GM19025 (cell line): ENCODE results near the gene TKT.
"Not testable (repeated sequence)": the region's sequence is repeated elsewhere in the genome, so short reads cannot be mapped to it uniquely, and the experiment has no call there.

Experiments
- ATAC-seq: cut with Tn5 transposase; IDR thresholded peaks from one replicate; pipeline ENCODE4 v1.9.1; 2021; ENCODE audit warnings: mild to moderate bottlenecking, low read depth, moderate library complexity; ENCODE audit not compliant: unreplicated experiment

TKT gene

DNA sequence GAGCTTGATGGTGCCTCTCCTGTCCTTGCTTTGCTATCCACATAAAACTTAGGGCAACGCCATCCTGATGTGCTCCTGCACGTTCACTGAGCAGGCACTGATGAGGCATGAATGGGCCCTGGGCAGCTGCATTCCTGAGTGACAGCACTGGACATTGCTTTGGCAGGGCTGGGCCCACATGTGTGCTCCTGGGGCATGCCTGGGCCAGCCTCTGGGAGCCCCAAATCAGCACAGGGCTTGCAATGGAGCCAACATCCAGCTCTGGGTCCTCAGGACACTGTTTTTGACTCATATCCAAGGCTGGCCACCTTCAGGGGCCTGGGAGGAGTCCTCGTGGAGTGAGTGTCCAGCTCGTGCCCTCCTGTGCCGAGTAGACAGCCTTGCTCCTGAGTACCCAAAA is 5.9 kb upstream of the TKT start:
- ATAC-seq = no peak

DNA sequence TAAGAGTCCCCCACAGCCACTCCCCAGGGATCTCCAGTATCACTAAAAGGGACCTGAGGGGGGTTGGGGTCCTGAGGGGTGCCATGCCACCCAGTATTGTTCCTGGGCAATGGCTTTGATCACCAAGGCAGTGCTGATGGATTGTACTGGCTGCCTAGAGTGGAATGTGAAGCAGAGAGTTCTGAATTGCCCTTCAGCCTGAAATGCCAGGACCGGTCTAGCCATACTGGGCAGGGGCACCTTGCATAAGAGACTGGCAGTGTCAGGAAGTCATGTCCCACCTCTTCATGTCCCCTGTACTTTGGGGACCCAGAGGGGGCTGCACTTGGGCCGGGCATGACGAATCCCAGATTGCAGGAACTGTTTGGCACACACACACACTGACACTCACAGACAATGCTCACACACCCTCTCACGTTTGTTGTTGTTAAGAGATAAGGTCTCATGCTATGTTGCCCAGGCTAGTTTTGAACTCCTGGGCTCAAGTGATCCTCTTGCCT is 4.5 kb upstream of the TKT start:
- ATAC-seq = no peak

DNA sequence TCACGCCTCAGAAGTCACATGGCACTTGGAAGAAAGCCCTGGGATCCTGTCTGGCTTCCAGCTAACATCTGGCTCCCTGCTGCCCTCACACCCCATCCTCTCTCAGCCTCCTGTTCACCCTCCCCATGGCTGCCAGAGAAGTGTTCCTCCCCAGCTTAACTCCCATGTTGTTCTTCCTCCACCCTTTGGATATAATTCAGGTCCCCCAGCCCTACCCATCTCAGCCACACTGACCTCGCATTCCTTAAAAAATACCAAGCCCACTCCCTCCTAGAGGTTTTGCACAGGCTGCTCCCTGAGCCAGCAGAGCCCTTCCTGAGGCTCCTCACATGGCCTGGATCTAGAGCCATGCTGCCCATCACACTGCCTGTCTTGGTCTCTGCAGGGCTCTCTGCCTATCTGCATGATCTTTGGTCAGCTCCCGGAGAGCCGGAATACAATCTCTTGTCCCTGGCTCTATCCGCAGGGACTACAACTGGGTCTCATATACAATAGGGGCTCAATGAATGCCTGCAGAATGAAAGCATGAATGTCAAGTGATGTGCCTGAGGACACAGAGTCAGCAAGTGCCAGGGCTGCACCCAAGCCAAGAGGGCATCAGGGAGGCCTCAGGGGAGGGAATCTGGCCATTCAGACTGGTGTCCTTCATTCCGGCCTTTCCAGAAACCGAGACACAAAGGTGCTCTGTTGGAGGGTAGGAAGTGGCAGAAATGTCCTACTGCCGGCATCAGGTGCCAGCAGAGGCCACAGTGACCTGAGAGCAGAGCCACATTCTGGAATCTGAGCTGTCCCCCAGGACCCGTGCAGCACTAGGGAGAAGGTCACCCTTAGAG is 3.8 kb upstream of the TKT start:
- no peak for ATAC-seq

DNA sequence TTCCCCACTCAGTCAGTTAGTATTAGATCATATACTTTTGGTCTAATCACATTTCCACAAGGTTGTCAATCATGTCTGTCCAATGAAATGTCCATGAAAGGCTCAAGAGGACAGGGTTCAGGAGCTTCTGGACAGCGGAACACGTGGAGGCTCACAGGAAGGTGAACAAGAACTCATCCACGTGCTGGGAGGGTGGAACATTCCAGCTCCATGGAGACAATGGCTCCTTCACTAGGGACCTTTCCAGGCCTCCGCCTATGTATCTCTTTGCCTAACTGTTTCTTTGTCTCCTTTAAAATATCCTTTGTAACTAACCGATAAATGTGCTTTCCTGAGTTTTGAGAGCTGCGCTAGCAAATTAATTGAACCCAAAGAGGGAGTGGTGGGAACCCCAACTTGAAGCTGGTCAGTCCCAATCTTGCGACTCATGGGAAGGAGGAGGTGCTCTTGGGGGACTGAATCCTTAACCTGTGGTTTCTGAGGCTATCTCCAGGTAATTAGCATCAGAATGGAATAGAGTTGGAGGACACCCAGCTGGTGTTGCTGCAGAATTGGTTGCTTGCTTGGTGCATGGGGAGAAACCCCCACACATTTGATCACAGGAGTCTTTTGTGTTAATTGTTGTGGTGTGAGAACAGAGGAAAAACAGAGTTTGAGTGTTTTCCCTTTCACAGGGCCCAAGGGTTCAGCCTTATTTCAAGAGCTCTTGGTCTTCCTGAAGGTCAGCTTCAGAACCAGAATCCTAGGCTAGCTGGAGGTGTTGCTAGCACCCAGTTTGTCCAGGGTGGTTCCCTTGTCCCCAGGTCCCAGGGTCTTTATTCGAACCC is 3.0 kb upstream of the TKT start:
- ATAC-seq = no peak

DNA sequence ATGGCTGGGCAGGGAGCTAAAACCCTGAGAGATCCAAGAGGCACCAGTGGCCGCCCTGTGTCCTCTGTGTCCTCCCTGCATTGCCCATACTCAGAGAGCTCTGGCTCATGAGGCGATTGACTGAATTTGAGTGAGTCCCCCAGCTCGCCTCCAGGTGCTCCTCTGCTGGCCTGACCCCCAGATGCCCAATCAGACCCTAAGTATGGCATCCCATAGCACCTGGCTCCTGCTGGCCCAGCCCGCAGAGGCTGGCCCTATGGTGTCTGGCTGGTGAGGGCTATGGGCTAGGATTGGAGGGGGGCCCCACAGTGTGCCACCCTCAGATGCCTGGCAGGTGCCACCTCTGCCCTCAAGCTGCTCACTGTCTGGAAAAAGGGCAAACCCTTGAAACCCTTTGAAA is 1.6 kb upstream of the TKT start:
- no peak for ATAC-seq

DNA sequence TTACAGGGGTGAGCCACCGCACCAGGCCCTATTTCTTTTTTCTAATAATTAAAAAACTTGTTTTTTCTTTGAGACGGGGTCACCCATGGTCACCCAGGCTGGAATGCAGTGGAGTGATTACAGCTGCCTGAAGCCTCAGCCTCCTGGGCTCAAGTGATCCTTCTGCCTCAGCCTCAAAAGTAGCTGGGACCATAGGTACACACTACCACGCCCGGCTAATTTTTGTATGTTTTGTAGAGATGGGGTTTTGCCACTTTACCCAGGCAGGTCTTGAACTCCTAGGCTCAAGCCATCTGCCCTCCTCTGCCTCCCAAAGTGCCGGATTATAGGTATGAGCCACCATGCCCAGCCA is 858 bp upstream of the TKT start:
- no peak for ATAC-seq

DNA sequence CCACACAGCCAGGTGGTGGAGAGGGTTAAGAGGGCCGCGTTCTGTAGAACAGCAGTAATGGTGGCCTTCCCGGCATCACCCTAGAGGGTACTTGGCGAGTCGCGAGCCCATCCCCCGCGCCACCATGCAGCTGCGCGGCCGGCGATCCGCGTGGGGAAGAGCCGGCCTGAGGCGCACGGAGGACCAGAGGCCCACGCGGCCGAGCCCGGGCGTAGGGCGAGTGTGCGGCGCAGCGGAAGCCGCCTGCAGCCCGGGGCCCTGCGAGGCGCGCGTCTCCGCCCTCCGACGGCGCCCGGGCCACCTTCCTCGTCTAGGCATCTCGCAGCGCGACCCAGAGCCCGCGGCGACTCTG is 423 bp downstream of the TKT start:
- ATAC-seq = peak; percentile 51

DNA sequence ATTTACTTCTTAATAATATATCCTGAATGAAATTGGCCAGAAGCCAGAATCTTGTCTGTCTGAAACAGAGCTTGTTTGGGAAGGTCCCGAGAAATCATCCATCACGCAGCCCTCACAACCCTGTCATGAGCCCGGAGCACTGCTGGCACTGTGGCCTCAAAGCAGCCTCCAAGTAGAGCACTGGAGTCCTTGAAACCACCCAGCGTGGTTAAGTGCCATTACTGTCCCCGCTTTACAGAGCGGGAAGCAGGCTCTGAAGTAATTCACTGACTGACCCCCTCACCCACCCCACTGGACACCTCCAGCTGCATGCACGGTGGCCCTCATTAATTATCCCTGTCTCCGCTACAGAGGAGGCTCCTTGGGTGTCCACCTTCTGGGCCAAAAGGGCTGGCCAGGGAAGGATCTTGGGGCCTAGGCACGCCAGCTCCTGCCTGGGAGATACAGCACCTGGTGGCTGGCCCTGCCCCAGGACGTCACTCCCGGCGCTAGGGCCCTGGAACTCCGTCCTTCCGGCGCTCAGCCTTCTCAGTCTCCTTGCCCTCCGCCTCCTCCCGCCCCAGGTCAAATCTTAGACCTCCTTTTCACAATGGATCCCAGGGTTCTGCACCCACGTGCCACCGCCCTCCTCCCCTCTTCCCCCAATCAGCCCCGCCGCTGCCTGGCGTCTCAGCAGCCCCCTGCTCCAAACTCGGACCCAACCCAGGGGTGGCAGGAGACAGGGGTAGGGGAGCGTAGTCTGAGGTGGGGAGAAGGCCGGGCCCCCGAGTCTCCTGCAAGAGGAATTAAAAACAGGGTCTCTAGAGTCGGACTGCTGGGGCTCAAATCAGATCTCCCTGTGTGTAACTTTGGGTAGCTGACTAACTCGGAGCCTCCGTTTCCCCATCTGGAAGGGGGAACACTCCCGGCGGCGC is 1.1 kb downstream of the TKT start:
- peak; percentile 34 for ATAC-seq

DNA sequence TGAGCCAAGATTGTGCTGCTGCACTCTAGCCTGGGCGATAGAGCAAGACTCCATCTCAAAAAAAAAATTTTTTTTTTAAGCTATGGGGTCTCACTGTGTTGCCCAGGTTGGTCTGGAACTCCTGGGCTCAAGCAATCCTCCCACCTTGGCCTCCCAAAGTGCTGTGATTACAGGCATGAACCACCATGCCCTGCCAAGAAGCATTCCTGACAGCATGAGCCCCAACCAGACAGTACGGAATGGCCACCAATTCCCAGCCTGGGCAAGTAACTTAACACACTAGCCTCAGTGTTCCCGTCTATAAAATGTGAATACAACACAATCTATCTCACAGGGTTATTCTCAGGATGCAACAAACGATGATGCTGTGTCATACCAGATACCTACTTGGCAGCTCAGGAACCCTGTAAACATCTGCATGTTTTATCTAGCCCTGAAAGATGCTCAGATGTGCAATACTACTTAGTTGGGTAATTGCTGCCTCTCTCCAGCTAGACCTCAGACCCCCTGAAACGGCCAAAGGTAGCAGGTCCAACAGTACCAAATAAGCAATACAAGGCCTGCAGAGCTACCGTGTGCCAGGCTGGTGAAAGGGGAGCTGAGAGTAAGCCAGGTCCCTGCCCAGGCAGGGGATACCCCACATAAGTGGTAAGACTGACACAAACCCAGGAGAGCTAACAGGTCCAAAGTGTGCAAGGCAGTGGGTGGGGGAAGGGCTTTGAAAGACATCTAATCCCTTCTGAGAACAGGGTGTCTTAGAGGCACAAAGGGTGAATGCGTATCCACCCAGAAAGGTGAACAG is 1.9 kb downstream of the TKT start:
- ATAC-seq = no peak

DNA sequence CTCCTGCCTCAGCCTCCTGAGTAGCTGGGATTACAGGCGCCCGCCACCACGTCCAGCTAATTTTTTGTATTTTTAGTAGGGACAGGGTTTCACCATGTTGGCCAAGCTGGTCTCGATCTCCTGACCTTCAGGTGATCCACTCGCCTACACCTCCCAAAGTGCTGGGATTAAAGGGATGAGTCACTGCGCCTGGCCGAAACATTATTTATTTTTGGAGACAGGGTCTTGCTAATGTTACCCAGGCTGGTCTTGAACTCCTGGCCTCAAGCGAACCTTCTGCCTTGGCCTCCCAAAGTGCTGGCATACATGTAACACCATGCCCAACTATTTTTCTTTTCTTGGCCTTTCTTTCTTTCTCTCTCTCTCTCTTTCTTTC is 2.9 kb downstream of the TKT start:
- ATAC-seq = not testable (repeated sequence)

DNA sequence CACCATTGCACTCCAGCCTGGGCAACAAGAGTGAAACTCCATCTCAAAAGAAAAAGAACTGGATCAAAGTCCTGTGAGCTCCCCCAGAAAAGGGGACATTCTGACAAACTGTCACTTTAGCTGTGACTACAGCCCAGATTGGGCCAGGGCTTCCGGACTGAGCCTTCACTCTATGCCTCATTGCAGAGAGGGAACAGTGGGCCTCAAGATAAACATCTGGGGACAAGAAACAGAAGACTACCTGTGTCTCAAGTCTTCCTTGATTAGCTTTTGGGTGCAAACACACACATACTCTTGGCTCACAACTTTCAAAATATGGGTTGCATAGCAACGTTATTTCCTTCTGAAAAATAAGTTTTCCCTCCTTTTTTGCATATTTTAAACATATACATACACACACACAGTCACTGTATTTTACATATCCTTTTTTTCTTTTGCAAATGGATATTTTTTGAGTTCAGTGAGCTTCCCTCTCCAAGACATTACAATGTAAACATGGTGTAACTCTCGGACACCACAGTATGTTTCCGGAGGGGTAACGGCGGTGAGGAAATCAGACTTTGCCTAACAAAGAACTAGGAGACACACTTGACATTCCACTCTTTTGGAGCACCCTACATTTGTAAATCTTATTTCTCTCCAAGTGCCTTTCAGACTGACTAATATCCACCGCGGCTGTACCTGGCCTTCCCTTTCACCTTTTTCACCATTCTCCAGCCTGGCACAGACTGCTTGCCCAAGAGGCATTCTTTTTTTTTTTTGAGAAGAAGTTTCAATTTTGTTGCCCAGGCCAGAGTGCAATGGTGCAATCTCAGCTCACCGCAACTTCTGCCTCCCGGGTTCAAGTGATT is 3.5 kb downstream of the TKT start:
- no peak for ATAC-seq

DNA sequence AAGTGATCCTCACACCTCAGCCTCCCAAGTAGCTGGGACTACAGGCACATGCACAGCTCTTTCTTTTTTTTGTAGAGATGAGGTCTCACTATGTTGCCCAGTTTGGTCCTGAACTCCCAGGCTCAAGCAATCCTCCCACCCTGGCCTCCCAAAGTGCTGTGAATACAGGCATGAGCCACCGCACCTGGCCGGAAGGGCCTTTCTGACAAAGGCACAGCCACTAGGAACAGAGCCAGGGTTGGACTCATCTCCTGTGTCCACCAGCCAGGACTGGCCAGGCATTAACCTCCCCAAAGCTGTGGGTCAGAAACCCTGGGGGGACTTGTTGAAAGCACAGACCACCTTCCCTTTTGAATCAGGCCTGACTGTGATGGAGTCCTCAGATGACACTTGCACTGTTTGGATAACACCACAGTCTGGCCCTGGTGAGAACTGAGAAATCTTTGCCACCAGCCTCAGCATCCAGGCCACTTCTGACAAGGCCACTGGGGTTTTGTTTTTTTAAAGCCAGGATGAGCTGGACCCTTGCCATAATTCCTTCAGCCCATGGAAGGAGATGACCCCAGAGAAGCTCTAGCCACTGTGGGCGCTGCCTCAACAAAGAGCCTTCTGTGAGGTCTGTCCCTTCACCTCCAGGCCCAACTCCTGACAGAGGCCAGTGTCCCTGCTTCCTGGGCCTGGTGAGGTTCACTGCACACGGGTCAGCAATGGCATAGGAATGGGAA is 4.8 kb downstream of the TKT start:
- ATAC-seq = no peak

DNA sequence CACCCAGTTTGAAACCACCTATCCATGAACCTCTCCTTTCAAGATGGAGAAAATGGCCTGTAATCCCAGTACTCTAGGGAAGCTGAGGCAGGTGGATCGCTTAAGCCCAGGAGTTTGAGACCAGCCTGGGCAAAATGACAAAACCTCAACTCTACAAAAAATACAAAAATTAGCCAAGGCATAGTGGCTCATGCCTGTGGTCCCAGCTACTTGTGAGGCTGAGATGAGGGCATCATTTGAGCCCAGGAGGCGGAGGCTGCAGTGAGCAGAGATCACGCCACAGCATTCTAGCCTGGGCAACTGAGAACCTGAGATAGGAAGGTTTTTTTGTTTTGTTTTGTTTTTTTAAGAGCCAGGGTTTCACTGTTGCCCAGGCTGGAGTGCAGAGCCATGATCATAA is 5.4 kb downstream of the TKT start:
- ATAC-seq = no peak

DNA sequence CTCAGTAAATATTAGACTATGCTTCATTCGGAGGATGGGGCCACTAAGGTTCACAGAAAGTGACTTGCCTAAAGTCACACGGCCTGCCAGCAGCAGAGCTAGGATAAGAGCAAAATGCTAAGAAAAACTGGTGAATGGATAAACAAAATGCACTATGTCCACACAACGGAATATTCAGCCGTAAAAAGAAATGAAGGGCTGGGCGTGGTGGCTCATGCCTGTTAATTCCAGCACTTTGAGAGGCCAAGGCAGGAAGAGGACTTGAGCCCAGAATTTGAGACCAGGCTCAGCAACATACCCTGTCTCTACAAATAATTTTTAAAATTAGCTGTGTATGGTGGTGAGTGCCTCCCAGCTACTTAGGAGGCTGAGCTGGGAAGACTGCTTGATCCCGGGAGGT is 7.7 kb downstream of the TKT start:
- ATAC-seq = no peak

DNA sequence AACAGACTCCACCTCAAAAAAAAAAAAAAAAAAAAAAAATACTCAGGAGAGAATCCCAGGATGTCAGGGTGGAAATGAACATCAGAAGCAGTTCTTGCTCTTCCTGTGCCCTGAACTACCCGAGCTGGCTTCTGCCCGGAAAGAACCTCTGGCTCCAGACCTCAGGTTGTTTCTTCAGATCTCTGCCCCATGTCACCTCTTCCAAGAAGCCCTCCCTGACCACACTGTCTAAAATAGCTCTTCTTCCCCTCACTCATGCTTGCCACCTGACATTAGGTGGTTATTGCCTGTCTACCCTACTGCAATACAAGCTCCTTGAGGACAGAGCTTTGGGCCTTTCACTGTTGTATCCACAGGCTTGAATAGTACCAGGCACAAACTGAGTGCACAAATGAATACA is 8.2 kb downstream of the TKT start:
- ATAC-seq = no peak

DNA sequence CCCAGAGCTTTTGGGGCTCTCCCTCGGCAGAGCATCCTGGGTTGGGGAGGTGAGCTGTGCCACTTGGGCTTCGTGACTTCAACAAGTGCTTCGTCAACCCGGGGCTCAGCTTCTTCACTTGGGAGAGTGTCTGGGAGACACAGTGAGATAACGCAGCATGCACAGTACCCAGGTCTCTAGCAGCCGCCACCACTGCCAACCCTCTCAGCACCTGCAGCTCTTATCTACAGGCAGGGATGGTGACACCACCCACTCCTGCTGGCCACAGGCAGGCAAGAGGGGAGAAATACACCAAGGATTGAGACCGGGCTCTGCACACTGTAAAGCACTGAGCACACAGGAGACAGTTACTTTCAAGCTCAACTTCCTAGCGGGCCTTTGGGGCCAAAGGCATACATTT is 11.6 kb downstream of the TKT start:
- no peak for ATAC-seq

DNA sequence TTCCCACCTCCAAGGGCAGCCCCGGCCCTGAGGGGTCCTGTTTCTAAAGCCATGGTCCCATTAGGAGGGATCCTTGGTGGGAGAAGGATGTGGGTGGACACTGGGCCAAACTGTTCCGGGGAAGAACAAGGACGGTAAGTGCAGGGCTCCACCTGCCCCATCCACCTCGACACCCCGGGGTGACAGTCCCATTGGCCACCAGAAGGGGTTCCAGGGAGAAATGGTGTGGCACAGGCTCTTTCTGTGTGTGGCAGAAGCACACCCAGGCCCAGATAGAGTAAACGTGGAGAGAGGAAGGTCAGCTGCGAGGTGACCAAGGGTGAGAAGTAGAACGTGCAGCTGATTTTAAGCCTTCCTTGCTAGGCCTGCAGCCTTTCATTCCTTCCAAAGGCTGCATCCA is 12.0 kb downstream of the TKT start:
- no peak for ATAC-seq

DNA sequence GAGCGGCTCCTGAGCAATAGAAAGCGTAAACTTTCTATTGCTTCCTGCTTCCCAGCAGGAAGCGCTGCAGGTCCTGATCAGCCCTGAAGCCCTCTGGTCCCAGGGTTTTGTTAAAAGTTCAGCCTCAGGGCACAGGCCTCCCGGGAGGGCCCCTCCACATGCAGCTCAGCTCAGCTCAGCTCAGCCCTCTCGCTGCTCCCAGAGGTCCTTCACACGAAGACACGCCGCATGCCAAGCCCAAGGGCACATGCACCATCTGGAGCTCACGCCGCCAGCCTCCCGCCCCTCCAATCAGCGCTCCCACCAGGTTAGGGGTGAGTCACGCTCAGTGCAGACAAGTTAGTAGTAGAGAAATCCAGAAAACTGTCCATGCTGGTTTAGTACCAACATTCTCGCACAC is 12.7 kb downstream of the TKT start:
- no peak for ATAC-seq

DNA sequence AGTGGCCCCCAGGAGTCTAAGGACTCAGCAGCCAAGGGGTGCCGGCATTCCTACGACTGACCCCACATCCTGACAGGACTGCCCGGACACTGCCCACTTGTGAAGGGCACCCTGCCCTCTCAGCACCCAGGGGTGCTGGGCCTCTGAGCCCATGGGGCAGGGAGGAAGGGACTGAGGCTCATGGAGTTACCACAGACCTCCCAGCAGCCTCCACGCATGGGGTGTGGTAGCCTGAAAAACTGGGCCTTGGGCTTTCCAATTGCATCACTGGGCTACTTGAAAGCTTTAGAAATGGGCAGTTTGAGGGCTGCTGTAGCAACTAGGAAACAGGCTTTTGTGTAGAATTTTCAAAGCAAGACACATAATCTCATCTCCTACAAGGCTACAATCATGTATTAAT is 13.2 kb downstream of the TKT start:
- ATAC-seq = no peak
